BLaER1 (cell line): Measurements from ENCODE around the gene FAM151A.

ENCODE experiments used
- H3K27ac ChIP-seq: shearing (Covaris generic); formaldehyde crosslinking; 2 replicates; pipeline ENCODE4 v1.8.1; 2022
- H3K27me3 ChIP-seq: shearing (Covaris generic); formaldehyde crosslinking; 2 replicates; pipeline ENCODE4 v1.8.1; 2022
- H3K36me3 ChIP-seq: shearing (Covaris generic); formaldehyde crosslinking; 2 replicates; pipeline ENCODE4 v1.8.1; 2022
- H3K4me1 ChIP-seq: shearing (Covaris generic); formaldehyde crosslinking; 2 replicates; pipeline ENCODE4 v1.8.1; 2022
- H3K4me2 ChIP-seq: shearing (Covaris generic); formaldehyde crosslinking; 2 replicates; pipeline ENCODE4 v1.8.1; 2022
- H3K4me3 ChIP-seq: shearing (Covaris generic); formaldehyde crosslinking; 2 replicates; pipeline ENCODE4 v1.8.1; 2022
- H3K9ac ChIP-seq: shearing (Covaris generic); formaldehyde crosslinking; 2 replicates; pipeline ENCODE4 v1.8.1; 2022
- H3K9me3 ChIP-seq: shearing (Covaris generic); formaldehyde crosslinking; 2 replicates; pipeline ENCODE4 v1.8.1; 2022
- H4K20me1 ChIP-seq: shearing (Covaris generic); formaldehyde crosslinking; 2 replicates; pipeline ENCODE4 v1.8.1; 2022
- Cebpa-rat ChIP-seq: shearing (Covaris generic); IDR thresholded peaks from 2 replicates; pipeline ENCODE4 v1.8.1; 2022

Gene FAM151A

DNA sequence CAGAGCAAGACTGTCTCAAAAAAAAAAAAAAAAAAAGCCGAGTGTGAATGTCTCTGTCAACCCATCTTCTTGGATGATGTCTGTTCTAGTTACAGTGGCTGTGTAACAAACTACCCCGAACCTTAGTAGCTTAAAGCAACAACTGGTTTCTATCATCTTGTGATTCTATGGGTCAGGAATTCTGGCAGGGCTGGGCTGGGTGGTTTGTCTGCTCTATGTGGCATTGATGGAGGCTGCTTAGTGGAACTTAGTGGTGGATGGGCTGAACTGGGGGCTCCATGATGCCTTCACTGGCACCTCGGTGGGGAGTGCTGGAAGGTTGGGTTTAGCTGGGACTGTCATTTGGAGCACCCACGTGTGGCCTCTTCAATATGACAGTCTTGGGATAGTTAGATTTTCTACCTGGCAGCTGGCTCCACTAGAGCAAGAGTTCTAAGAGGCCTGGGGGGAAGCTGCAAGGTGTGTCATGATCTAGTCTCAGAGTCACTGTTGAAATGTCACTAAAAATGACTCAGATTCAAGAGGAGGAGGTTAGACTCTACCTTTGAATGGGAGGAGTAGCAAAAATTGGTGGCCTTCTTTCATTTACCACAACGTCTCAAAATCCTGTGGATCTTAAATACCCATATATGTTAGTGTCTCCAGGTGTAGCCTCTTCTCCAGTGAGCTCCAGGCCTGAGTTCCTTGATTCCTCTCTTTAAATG is 56.7 kb downstream of the FAM151A start:
- Histone ChIP-seq H3K4me1 (peaks cover 5% of the 10 kb centered on the region), H4K20me1 (no peaks in the 10 kb centered on the region), H3K9me3 (no peaks in the 10 kb centered on the region), H3K9ac (no peak overlapping the region), H3K4me3 (no peak overlapping the region), H3K27ac (no peak overlapping the region), H3K27me3 (no peaks in the 10 kb centered on the region), H3K4me2 (no peak overlapping the region), H3K36me3 (no peaks in the 10 kb centered on the region)
- no peak for TF ChIP-seq Cebpa-rat

DNA sequence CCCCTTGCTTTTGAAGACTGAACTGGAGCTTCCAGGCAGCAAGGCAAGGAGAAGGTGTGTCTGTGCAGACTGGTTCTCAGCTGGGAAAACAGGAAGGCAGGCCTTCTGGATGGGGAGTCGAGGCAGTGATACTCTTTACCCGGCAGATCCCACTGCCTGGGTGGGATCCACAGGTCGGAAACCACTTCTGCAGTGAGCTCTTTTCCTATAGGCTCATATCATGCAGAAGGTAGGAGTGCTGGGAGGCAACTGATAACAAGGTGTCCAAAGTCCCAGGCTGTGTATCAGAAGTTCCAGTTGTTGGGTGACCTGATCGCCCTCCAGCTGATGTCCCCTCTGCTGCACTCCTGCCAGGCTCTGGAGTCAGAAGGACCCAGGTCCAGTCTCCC is 58.2 kb downstream of the FAM151A start:
- no peaks in the 10 kb centered on the region for H3K9me3 ChIP-seq
- H3K27ac ChIP-seq = no peak overlapping the region
- H4K20me1 ChIP-seq = no peaks in the 10 kb centered on the region
- no peak overlapping the region for H3K9ac ChIP-seq
- H3K4me2 ChIP-seq = no peak overlapping the region
- no peaks in the 10 kb centered on the region for H3K4me1 ChIP-seq
- no peaks in the 10 kb centered on the region for H3K36me3 ChIP-seq
- no peak for TF ChIP-seq Cebpa-rat
- H3K4me3 ChIP-seq = no peak overlapping the region
- no peaks in the 10 kb centered on the region for H3K27me3 ChIP-seq

DNA sequence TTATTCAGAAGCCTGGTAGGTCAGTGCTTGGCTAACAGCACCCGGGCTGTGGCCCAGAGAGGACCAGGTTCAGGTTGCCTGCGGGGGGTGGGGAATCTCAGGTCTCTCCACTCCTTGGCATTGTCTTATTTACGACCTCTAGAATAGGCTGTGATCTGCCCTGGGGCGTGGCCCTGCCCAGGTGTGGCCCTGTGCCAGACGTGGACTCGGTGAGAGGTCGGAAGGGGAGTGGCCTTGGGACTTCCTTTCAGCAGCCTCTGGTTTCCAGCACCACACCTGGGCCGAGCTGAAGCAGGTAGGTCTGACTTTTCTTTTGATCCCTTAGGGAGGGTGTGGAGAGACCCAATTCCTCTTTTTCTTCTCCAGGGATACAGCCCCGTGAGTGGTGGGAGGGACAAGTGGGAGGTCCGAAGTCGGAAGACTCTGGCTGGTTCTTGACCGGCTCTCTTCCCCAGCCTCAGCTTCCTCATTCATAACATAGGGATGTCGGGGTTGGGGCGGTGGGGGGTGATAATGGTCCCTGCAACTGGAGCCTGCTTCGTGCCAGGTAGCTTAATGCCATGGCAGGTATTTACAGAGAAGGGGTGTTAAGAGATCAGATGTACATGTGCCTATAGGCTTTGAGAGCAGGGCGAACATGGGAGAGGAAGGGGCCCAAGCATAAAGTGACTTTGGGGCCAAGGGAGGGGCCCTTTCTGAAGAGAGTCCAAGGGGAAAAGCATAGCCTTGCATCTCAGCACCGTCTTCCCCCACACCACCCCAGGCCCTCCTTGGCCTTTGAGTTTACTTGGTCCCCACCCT is 58.8 kb downstream of the FAM151A start:
- Histone ChIP-seq H3K4me2 (no peak overlapping the region), H3K27ac (no peak overlapping the region), H3K4me1 (no peaks in the 10 kb centered on the region), H3K36me3 (no peaks in the 10 kb centered on the region), H3K9me3 (no peaks in the 10 kb centered on the region), H4K20me1 (no peaks in the 10 kb centered on the region), H3K27me3 (no peaks in the 10 kb centered on the region), H3K4me3 (no peak overlapping the region), H3K9ac (no peak overlapping the region)
- TF ChIP-seq Cebpa-rat = no peak

DNA sequence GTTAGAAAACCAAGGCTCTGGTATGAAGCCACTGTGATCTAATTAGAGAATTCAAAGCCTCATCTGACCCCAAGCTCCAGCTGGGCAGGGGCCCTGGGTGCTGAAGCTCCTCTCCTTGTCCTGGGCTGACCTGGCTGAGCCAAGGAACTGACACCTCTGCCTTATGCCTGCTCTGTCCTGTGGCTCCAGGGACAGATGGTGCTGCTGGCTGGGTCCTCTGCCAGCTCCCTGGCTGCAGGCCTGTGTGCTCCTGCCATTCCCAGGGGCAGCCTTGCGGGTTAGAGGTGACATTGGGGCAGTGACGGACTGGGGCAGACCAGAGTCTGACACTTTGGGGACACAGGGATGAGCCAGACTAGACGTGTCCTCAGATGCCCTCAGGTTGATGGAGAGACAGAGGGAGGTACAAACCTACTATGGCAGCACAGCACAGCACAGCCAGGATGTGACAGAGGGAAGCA is 63.5 kb downstream of the FAM151A start:
- Histone ChIP-seq H3K4me3 (no peak overlapping the region), H3K9ac (no peak overlapping the region), H3K27me3 (no peaks in the 10 kb centered on the region), H3K36me3 (no peaks in the 10 kb centered on the region), H4K20me1 (no peaks in the 10 kb centered on the region), H3K27ac (no peak overlapping the region), H3K4me1 (peaks cover 5% of the 10 kb centered on the region; the same call in 1 of the 2 replicates), H3K4me2 (no peak overlapping the region), H3K9me3 (peaks cover 19% of the 10 kb centered on the region)
- no peak for TF ChIP-seq Cebpa-rat
